Left renal pelvis (tissue), 4 donors: Measurements from ENCODE around the gene RGS12. TPM values are rescaled to one million over a fixed set of nuclear protein-coding genes. Genes with fewer than 3 reads are reported as not detected.

ENCODE experiments used
- DNase-seq, 4 donors: peaks; one replicate each; pipeline ENCODE4 v3.0.0-alpha.2; 2013; ENCODE audit warnings: low read depth in 4 of 4, low spot score in 3 of 4
- polyA plus RNA-seq, 4 donors: library from polyadenylated mRNA; unstranded; fragments of 120-200 nt; gene quantifications; one replicate each; pipeline ENCODE4 v1.2.1, GENCODE V29; 2013; ENCODE audit not compliant: insufficient read length in 4 of 4

The RGS12 gene
- polyA plus RNA-seq, 4 donors, result 33.4 to 61.7 (median 47.2) TPM

DNA sequence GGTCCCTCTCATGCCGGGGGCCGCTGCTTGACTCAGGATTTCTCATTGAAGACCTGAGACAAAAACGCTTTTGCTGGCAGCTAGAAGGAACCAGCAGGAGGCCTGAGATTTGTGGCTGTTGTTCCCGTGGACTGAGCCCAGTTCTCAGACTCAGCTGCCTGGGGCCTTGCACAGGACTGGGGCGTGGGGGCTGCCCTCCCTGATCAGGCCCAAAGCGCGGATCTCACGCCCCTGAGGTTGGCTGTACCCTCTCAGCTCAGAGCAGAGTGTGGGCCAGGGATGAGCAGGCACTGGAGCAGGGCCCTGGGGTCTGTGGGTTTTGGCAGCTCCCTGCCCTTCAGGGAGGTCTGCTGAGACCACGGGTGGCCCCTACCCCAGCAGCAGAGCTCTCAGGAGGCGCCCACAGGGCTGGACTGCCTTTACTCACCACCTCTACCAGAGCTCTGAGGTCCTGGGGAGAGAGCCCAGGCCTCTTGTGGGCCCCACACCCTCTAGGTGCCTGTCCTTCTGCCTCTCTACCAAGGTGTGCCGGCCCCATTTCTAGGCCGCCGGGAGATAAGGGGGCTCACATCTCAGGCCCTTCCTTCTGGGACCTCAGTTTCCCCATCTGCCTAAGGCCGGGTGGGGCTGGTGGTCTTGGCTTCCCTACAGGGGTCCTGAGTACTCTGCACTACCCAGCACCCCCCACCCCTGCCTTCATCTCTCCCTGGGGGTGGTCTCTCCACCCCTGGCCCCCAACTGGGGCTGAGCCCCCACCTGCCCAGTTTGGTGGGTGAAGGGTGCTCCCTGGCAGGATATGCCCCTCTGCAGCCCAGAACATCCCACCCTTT, 38.3 kb upstream of the RGS12 start:
- DNase-seq, result no peak

DNA sequence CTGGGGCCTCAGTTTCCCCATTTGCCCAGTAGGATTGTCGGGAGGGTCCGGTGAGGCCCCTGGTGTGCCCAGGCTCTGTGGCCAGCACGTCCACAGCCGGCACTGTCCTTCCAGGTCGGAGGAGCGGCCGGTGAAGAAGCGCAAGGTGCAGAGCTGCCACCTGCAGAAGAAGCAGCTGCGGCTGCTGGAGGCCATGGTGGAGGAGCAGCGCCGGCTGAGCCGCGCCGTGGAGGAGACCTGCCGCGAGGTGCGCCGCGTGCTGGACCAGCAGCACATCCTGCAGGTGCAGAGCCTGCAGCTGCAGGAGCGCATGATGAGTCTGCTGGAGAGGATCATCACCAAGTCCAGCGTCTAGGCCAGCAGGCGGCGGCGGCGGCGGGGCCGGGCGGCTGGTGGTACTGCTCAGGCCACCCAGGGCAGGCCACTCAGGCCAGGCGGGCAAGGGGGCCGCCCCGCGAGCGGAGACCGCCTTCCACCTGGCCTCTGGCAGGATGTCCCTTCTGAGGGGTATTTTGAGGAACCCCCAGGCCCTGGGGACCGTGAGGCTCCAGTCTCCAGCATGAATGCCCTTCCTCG, 37.1 kb upstream of the RGS12 start:
- no peak for DNase-seq

DNA sequence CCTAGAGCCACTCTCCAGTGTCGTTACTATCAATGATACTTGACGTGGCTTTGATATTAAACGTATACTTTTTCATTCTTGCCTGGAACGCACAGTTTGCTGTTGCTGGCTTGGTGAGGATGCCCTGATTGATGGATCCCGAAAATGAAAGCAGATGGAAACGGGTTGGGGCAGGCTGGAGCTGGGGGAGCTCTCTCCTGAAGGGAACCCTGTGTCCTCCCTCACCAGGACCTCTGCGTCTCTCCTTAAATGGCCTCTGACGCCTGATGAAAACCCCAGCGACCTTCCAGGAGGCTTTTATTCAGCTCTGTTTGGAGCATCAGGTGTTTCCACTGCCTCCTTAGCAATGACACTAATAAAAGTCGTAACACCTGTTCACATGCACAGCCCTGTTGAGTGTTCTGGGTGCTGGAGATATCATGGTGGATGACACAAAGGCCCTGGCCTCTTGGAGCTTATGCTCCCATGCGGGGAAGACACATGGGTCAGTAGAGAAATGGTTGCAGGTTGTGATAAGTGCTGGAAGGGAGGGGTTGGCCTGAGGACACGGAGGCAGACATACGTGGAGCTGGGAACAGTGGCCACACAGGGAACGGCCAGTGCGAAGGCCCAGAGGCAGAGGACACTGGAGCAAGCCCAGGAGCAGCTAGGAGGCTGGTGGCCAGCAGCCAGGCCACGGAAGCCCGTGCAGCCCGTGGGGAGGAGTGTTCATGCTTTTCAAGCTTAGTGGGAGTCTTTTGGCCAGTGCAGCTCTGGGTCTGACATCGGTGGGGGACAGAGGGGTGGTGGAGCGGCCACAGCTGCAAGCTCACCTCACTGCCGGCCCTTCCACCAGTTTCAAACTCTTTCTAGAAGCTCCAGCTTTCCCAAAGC, 36.4 kb upstream of the RGS12 start:
- DNase-seq, result no peak

DNA sequence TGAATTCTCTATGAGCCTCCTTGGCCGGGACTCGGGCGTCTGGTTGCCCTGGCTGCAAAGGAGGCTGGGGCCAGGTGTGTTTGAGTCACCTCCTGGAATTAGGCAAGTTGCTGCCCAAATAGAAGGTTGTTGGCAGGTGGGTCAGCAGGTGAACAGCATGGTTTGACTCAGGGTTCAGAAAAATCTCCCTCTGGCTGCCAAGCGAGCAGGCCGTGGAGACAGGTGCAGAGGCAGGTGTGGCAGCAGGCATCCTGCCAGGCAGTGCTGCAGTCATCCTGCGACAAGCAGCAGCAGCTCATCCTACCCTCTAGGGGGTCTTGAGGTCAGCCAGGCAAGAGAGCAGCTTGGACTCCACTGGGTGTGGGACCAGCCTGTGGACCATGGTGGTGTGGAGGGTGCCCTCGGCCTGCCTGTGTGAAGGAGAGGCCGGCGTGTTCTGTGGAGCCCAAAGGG, 35.7 kb upstream of the RGS12 start:
- no peak for DNase-seq

DNA sequence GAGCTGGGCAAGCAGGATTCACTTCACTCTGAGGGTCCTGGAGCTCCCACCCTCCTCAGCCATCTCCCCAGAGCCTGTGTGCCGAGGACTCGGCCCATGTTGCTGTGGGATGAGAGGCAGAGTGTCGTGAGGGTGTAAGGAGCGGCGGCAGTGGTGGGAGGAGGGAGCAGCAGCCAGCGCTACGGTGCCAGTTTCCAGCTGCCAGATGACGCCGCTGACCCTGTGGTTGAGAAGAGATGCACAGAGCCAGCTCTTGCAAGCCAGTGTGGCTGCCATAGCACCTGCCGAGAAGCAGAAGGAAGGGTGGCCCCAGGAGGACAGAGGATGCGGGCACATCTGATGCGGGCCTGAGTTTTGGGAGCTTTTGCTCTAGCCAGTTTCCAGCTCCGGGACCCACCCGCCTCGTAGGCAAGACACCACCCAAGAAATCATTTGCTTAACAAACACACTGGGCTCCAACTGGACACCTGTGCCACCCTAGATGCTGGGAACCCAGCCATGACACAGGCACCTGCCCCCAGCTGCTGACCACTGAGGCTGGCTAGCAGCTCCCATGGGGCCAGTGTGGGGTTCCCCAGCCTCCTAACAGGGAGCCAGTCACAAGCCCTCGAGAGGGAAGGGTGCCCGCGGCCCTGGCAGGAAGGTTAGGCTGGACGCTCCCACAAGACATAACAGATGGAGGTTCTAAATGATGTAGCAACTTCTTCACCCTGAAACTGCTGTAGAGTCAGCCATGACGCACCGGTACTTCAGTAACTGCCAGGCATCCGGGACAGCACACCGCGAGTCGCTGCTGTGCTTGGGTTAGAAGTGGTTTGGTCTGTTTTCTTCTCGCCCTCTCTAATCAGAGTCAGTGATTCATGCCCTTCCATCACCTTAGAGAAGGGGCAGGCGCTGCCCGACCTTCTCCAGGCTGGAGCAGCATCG, 35.0 kb upstream of the RGS12 start:
- no peak for DNase-seq

DNA sequence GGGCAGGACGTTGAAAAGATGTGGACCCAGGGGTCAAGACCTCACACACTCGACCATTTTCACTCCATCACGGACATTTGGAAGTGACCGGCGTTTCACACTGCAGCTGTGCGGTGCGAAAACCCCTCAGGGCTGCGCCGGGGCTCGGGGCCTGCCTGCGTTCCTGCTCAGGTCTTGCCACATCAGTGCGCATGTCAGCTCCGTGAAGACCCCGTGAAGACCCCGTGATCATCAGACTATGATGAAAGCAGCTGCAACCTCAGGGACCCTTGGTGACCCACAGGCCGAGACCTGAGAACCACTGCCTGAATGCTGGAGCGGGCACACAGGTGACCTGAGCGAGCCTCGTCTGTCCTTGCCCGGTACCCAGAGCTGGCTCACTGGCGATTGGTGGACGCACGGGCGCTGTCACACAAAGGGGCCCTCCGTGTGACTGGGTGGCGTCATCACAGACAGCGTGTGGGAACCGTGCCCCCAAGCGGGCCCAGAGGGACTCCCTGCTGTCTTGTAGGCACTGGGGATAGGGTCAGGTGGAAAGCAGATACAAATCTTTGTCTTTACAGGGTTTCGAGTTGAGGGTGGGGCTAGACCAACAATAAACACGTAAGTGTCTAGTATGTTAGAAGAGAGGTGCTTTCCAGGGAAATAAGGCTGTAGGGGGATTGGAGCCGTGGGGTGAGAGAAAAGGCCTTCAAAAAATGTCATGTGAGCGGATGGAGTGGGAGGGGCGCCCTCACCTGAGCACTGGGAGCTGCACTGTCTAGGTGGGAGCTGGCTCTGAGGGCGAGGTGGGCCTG, 31.2 kb upstream of the RGS12 start:
- DNase-seq, result no peak

DNA sequence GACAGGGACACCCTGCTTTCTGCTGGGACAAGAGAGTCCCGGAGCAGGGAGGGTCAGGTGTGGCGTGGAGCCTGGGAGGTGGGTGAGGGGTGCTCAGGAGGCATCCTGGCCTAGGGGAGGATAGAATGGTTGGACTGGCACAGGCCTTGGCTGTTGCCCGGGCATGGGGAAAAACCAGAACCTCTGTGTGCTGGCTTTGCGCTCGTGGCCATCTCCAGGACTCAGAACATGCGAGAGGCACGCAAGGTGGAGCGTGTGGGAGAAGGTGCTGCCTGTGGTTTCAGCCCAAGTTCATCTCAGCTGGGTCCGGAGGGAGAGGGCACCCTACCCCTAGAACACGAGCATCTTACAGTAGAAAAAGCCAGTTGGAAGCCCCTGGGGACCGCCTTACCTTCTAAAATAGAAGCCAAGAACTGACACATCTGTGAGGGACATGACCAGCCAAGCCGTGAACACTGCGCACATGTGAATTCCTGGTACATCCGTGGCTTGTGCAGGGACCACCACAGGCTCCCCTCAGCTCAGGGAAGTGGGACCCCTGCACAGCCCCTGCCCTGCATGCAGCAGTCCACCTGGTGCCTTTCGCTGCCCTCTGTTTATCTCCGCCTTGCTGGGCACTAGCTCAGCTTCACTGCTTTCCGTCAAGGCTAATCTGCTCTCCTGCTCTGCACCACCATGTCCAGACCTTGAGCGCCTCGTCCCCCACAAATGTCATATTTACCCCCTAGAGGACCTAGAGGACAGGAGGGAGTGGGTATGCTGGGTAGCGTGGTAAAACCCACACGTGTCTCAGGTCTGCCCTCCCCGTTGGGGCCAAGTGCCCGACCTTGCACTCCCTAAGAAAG, 30.4 kb upstream of the RGS12 start:
- no peak for DNase-seq

DNA sequence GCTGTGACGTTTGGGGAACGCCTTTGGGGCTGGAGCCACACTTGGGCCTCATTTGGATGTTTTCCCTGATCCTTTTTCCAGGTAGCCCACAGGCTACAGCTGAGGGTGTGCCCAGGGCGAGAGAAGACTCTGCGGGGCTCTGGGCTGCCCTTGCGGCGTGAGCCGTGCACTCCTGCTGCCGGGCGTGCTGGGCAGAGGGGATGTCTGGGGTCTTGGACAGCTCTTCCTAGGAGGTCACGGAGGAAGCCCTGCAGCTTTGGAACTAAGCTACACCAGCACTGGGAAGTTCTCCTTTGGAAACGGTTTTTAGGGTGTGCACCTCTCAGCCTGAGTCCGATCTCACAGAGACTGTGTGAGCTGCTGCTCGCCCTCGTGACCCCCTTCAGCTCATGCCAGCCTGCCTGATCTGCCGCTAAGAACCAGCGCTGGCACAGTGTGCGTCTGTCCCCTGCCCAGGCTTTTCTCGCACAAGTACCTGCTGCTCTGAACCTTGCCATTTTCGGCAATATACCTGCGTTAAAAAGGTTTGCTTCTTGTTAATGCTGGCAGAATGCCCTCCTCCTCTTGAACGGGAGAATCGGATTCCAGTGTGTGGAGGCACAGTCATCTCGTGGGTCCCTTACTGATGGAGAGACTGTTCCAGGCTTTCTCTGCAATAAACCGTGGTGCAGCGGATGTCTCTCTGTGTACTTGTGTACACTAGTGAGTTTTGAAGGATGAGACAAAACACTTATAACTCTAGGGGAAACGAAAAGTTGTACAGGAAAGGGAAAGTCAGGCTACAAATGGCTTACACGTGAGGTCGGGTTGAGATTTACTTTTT, 29.6 kb upstream of the RGS12 start:
- no peak for DNase-seq

DNA sequence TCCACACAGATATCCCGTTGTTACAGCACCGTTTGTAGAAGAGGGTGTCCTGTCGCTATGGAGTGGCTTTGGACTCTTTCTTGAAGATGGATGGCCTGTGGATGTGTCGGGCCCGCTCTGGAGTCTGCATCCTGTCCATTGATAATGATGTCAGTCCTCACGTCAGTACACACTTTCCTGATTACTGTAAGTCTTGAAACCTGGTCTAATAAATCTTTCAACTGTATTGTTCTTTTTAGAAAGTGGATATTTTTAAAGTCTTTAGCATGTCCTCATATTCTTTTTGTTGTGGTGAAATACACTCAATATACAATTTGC, 29.0 kb upstream of the RGS12 start:
- DNase-seq, result no peak

DNA sequence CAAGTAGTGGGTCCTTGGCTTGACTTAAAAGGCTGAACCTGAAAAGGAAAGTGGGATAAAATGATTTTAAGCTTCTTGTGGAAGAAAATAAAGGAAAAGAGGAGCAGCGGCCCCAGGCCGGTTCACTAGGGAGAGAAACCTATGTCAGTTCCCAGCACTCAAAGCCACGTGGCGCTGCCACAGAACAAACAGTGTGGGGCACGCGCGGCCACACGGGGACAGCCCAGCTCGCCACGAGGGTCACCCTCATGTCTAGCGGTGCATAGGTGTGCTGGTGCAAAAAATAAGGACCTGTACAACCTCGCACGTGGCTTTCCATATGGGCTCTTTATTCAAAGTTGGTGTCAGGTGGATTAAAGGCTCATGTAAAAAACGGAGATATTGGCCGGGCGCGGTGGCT, 26.7 kb upstream of the RGS12 start:
- DNase-seq, result no peak

DNA sequence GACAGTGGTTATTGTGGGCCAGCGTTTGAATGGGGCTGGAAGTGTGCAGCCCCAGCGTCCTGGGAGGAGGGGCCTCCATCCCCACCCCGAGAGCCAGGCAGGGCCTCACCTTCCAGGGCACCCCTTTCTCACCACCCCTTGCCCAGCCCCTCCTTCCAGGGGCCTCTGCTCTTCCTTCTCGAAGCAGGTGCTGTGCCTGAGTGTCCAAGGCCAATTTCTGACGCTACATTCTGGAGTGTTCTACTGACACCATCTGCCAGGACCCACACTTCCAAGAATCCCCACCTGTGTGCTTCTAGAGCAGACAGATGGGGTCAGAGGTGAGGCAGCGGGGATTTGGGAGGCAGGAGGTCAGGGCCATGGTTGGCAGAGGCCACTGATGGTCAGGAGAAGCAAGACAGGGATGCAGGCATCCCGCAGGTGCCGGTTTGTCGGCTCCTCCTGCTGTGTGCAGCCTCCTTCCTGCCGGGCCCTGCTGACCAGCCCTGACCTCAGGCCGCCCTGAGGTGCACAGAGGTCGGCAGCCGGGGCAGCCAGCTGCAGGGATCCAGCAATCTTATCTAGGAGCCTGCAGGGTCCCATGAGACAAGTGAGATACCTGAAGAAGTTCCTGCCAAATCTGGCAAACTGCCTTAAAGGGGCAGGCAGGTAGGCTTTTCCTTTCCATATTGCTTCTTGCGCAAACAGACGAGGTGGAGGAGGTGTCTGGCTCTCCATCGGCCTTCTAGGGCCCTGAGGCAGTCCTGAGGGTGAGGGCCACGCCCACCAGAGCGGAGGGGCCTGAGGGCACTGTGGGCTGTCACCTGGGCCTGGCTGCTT, 25.0 kb upstream of the RGS12 start:
- no peak for DNase-seq

DNA sequence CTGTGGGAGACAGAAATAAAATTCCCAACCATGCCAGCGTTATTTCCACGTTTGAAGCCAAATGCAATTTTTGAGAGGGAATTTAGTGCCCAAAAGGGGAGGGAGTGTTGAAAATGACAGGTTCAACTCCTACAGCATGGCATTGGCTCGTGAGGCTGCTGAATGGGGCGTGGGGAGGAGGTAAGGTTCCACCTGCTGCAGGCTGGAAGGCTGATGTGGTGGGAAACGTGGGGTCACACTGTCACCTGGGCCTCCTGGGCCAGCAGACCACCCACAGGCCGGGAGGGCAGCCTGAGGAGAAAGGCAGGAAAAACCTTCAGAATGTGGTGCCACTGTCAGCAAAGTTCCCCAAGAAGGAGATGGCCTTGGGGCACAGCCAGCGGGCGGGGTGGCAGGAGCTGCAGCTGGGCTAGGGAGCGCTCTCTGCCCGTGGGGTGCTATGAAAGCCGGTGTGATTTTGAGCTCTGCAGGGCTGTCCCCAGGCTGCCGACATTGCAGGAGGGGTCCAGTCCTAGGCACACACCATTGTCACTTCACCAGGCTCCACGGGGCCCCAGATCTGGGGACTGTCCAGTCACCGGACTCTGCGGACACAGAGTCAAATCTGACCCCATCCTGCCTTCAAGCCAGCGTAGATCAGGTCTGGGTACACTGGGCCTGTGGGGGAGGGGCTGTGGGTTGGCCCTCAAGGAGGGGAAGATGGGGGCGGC, 24.3 kb upstream of the RGS12 start:
- no peak for DNase-seq

DNA sequence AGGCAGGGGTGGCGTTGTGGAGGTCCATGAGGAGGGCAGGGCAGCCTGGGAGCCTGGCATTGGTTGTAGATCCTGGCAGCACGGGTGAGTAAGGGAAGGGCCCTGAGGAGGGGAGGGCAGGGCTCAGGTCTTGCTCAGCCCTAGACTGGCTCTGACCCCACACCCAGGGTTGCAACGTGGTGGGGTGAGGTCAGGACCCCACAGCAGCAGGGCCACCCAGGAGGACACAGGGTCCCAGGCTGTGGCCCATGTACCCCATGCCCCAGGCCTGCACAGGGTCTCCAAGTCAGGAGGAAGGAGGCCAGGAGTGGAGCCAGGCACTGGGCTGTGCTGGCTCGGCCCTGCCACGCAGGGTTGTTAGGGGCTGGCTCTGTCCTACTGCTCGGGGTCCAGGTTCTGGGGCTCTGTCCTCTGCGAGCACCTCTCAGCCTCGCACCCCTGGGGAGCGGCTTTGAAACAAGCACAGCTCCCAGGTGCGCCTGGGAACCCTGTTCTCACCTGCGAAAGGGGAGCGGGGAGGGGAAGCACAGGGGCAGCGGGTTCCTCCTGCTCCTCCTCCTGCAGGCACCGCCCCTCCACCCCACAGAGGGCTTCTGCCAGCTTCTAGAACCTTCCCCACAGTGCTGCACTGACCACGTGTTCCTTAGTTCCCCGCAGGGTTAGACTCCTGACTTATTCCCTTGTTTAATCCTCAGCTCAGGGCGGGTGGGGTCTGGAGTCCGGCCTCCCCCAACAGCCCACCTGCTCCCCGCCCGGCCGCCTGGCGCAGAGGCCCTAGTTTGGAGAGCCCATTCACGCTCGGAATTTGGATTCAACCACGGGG, 23.5 kb upstream of the RGS12 start:
- no peak for DNase-seq

DNA sequence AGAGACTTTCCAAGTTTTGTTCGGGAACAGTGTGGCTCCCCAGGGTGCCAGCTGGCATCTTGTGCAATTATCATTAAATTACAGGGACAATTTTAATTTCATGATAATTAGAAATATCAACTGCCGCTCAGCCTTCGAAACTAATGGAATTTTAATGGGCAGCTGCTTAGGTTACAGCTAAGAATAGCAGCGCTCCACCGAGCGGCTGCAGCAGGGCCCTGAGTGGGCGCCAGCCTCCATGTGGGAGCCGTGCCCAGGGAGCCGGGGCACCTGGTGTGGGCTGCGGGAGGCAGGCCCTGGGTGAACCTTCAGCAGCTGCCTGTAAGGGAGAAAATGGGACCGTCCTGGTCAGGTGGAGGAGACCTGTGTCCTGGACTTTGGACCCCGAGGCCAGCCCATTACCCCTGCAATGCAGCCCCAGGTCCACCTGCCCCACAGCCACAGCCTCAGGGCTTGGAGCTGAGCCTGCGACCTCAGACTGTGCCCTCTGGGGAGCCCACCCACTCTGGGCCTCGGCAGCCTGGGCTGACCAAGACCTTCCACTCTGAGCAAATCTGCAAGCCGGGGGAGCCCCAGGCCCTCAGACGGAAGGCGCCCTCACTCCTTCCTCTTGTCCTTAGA, 22.7 kb upstream of the RGS12 start:
- DNase-seq, result no peak

DNA sequence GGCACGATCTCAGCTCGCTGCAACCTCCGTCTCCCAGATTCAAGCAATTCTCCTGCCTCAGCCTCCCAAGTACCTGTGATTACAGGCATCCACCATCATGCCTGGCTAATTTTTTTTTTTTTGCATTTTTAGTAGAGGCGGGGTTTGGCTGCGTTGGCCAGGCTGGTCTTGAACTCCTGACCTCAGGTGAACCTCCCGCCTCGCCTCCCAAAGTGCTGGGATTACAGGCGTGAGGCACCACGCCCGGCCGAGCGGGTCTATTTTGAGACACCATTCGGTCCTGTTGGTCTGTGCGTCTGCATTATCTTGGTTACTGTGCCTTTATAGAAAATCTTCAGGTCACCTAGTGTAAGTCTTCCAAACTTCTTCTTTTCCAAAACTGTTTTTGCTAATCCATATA, 21.7 kb upstream of the RGS12 start:
- DNase-seq, result no peak
